Measurements from ENCODE around the gene PARVA.

PARVA gene

GRCh38 chr11:12464303-12464702 lies 86.9 kb downstream of the PARVA start:
- DNase-seq = no peak

GRCh38 chr11:12465332-12465731 lies 88.0 kb downstream of the PARVA start:
- no peak for DNase-seq

GRCh38 chr11:12467610-12468009 lies 90.2 kb downstream of the PARVA start:
- no peak for DNase-seq

GRCh38 chr11:12469451-12469850 lies 92.1 kb downstream of the PARVA start:
- DNase-seq = no peak

GRCh38 chr11:12470236-12470635 lies 92.9 kb downstream of the PARVA start:
- no peak for DNase-seq

- no peak for DNase-seq
Measured at GRCh38 chr11:12472401-12473005, 95.1 kb downstream of the PARVA start.

- DNase-seq = no peak
Measured at GRCh38 chr11:12473381-12473780, 96.0 kb downstream of the PARVA start.

GRCh38 chr11:12474871-12475270 lies 97.5 kb downstream of the PARVA start:
- DNase-seq = no peak

GRCh38 chr11:12478743-12479142 lies 101.4 kb downstream of the PARVA start:
- no peak for DNase-seq

GRCh38 chr11:12480401-12480800 lies 103.0 kb downstream of the PARVA start:
- no peak for DNase-seq

- DNase-seq = no peak
Measured at GRCh38 chr11:12482839-12483238, 105.5 kb downstream of the PARVA start.

GRCh38 chr11:12483604-12484003 lies 106.2 kb downstream of the PARVA start:
- DNase-seq = no peak

- DNase-seq = no peak
Measured at GRCh38 chr11:12485328-12485727, 108.0 kb downstream of the PARVA start.

GRCh38 chr11:12489246-12489772 lies 111.9 kb downstream of the PARVA start:
- DNase-seq = no peak

GRCh38 chr11:12494699-12495098 lies 117.3 kb downstream of the PARVA start:
- DNase-seq = no peak

GRCh38 chr11:12496181-12497025 lies 119.0 kb downstream of the PARVA start:
- no peak for DNase-seq

GRCh38 chr11:12497431-12497830 lies 120.1 kb downstream of the PARVA start:
- no peak for DNase-seq

GRCh38 chr11:12499071-12499470 lies 121.7 kb downstream of the PARVA start:
- no peak for DNase-seq

GRCh38 chr11:12502046-12502445 lies 124.7 kb downstream of the PARVA start:
- no peak for DNase-seq

- no peak for DNase-seq
Measured at GRCh38 chr11:12503039-12503484, 125.7 kb downstream of the PARVA start.

- DNase-seq = no peak
Measured at GRCh38 chr11:12503886-12504285, 126.5 kb downstream of the PARVA start.

GRCh38 chr11:12505183-12505582 lies 127.8 kb downstream of the PARVA start:
- DNase-seq = no peak

GRCh38 chr11:12506404-12506921 lies 129.1 kb downstream of the PARVA start:
- DNase-seq = no peak

GRCh38 chr11:12507391-12507790 lies 130.0 kb downstream of the PARVA start:
- DNase-seq = no peak

Measured in activated CD4-positive, CD25-positive, alpha-beta regulatory T cell (primary cell).